GM12891 (cell line): ENCODE measurements around the gene SNAI3.

Experiments
- DNase-seq: peaks from one replicate; pipeline ENCODE4 v3.0.0; 2011; ENCODE audit warnings: low spot score; ENCODE audit not compliant: insufficient read length
- FAIRE-seq: peaks from 2 replicates; lab custom pipeline; 2011; peaks lifted over from hg19 to GRCh38; lab: Jason Lieb, UNC
- PAX5 ChIP-seq: IDR thresholded peaks from 2 replicates; pipeline ENCODE4 v1.6.1; 2011; ENCODE audit warnings: low read length, moderate library complexity, mild to moderate bottlenecking; ENCODE audit not compliant: insufficient read depth, severe bottlenecking
- POLR2A ChIP-seq: IDR thresholded peaks from 2 replicates; pipeline ENCODE4 v1.6.1; 2011; ENCODE audit warnings: low read depth, low read length, control low read depth
- POLR2AphosphoS5 ChIP-seq: IDR thresholded peaks from 2 replicates; pipeline ENCODE4 v1.6.1; 2011; ENCODE audit warnings: low read depth, low read length, control low read depth
- POU2F2 ChIP-seq: IDR thresholded peaks from 2 replicates; pipeline ENCODE4 v1.6.1; 2011; ENCODE audit warnings: low read depth, mild to moderate bottlenecking, control low read depth, low read length, moderate library complexity
- SPI1 ChIP-seq: IDR thresholded peaks from 2 replicates; pipeline ENCODE4 v1.6.1; 2011; ENCODE audit warnings: low read depth, low read length, control low read depth
- TAF1 ChIP-seq: IDR thresholded peaks from 2 replicates; pipeline ENCODE4 v1.6.1; 2011; ENCODE audit warnings: low read depth, low read length, control low read depth

SNAI3 gene

GRCh38 chr16:88694221-88695087 is 8.1 kb upstream of the SNAI3 start:
- no peak for FAIRE-seq
- no peak for DNase-seq
- TF ChIP-seq POU2F2 (no peak), PAX5 (no peak), SPI1 (no peak), POLR2AphosphoS5 (no peak), POLR2A (no peak), TAF1 (no peak)

DNA sequence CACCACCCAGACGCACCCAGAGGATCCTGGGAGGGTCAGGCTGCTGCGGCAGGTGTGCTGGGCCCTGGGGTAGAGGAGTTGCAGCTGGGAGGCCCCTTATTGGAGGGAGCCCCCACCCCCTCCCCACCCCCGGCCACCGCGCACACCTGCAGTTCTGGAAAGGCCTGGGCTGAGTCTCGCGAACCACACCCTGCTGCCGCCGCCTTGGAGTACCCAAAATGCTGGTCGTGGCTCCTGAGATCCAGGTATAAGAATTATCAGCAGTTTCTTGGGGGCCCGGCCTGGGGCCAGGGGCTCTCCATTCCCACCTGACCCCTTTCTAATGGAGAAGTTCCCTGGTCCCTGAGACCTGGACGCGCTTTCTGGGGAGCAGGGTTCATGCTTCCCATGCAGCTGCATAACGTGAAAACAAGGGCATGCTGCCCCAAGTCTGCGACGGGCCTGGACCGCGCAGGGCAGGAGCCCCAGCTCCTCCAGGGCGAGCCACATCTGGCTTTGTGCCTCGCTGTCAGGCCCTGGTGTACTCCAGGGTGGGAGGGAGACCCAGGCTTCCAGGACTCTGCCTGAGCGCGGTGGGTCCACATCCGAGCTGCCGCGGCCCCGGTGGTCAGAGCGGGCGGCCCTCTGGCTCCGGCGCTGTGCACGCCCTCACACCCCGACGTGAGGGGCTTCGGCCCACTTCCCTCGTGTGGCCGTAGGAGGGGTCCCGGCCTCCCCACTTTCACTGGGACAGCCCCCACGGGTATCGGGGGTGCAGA is 7.3 kb upstream of the SNAI3 start:
- DNase-seq (no peak), FAIRE-seq (no peak)
- TF ChIP-seq SPI1, result no peak
- TF ChIP-seq POU2F2, result no peak
- TF ChIP-seq POLR2AphosphoS5, result no peak
- no peak for TF ChIP-seq TAF1

DNA sequence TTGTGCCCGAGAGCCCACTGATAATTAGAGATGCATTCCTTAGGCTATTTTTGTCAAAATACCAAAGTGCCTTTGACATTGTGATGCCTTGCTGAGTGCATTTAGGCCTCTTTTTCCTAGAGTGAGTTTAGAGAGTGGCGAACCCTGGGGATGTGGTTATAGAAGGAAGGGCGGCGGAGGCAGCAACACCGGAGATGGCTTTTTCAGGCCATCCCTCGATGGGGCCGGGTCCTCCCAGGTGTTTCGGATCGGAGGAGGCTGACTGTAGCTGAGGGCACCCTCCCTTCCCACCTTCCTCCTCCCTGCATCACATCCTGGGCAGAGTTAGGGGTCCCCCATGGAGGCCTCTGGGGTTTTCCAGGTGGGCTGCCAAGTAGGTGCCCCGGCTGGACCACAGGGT is 6.6 kb upstream of the SNAI3 start:
- FAIRE-seq (no peak), DNase-seq (no peak)
- no peak for TF ChIP-seq POLR2A
- TF ChIP-seq TAF1, result no peak
- TF ChIP-seq POLR2AphosphoS5, result no peak

DNA sequence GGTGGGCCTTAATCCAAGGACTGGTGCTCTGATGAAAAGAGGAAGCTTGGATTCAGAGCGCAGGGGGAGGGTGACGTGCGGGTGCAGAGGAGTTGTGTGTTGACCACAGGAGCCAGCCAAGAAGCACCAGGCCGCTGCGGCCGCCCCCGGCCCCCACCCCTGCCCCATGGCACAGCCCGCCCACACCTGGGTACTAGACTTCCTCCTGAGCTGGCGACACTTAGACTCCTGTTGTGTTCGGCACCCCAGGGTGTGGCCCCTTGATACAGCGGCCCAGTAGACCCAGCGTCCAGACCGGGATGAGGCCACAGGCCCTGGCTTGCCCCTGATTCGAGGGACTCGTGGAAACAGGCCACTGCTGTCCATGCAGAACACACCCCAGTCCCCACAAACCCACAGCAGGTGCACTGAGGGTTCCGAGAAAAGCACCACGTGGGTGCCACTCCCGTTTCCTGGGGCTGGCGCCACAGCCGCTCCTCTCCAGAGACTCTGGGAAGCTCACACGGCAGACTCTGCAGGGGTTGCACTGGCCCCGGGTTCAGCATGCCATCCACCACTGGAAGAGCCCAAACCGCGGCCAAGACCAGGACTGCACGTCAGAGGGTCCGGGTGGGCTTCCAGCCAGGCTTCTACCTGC is 5.7 kb upstream of the SNAI3 start:
- DNase-seq, result no peak
- peak; percentile 83 for FAIRE-seq
- TF ChIP-seq PAX5, result no peak
- no peak for TF ChIP-seq POLR2A
- no peak for TF ChIP-seq TAF1
- no peak for TF ChIP-seq POLR2AphosphoS5
- TF ChIP-seq SPI1, result no peak
- no peak for TF ChIP-seq POU2F2

DNA sequence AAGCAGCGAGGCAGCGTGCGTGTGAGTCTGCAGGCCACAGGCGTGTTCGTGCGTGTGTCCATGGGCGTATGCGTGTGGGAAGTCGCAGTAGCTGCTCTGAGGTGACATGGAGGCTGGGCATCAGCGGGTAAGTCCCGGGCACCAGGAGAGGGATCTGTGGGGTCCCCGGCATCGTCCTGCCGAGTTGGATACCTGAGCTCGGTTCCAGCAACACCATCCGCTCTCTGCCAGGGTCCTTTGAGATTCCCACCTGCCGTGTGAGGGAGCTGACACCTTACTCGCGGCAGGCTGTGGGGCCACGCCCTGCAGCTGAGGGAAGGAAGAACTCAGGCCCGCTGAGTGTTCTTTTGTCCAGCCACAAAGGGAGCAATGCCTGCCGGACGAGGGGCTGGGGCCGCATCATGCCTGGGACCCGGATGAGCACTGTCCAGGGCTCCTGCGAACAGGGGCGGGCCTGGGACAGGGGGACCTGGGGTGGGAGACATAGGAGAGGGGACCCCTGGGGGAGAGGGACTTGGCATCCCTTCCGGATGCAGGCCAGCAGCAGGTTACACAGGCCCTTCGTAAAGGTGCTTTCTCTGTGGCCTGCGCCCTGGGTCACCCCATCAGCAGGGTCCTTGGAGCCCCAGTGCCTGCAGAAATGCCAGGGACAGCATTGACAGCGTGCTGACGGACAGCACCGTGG is 5.0 kb upstream of the SNAI3 start:
- FAIRE-seq, result peak; percentile 31

DNA sequence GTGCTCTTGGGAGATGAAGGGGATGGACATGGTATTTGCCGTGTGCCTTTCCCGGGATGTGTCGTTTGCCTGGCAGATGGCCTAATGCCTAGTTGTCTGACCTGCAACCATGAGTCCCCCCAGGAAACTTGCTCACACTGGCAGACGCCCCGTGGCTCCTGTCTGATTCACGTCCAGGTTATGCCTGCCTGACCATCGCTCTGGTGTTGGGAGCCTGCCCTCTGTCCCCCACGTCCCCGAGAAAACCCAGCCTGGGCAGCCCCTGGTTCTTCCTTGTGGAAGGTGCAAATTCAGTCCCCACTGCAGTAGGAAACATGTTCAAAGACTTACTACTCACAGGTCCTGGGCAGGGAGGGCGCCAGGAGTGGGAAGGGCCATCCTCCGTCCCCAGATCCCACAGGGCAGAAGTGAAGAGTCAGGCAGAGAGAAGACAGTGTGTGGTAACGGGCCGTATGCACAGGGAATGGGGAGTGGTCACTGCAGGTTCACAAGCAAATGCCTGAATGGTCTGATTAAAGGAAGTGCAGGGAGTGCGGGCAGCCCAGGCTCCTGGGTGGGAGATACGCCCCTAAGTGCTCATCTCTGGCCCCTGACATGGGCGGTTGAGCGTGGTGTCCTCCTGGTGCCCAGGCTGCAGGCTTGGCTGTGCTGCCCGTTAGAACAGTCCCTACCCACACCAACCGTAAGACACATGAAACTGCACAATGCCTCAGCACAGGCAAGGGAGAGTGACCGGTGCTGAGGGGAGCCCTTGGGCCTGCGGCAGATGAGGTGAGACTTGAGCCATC is 4.2 kb upstream of the SNAI3 start:
- TF ChIP-seq POLR2AphosphoS5 (no peak), POU2F2 (no peak), POLR2A (no peak), PAX5 (no peak), TAF1 (no peak), SPI1 (no peak)
- FAIRE-seq, result no peak
- DNase-seq, result no peak

More for the DNA sequence above, 5.0 kb upstream of the SNAI3 start:
- TF ChIP-seq SPI1 (no peak), POLR2AphosphoS5 (no peak), PAX5 (no peak), POU2F2 (no peak), TAF1 (no peak), POLR2A (no peak)
- DNase-seq, result no peak

DNA sequence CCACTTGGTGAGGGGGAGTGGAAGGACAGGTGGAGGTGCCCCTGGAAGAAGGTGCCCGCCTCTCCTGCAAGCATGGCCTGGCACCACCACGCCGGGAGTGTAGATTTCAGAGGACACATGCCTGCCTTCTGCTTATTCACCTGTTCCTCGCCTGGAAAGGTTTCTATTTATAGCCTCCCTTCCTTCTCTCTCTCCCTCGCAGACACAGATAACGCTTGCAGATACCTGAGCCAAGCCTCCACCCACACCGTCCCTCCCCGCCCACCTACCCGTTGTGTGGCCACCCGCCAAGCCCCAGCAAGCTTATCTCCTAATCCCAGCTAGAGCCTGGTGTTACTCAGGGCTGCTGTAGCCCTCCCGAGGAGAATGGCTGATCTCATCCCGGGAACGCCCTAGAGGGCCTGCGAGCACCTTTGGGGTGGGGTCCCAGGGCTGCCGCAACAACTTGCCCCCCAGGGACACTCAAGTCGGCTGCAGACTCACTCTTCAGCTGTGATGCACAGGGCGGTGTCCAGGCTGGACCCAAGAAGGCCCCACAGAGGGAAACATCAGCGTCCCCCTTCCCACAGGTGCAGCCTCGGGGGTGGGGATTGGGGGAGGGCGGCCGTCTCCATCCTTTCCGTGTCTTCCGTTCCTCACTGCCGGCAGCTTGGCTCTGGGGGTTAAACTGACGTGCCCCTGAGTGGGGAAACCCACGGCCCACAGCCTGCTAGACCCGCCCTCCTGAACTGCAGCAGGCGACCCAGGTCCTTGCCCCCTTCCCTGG is 1.9 kb upstream of the SNAI3 start:
- DNase-seq (no peak), FAIRE-seq (no peak)
- TF ChIP-seq POU2F2 (no peak), POLR2A (no peak), TAF1 (no peak), POLR2AphosphoS5 (no peak), SPI1 (no peak), PAX5 (no peak)

DNA sequence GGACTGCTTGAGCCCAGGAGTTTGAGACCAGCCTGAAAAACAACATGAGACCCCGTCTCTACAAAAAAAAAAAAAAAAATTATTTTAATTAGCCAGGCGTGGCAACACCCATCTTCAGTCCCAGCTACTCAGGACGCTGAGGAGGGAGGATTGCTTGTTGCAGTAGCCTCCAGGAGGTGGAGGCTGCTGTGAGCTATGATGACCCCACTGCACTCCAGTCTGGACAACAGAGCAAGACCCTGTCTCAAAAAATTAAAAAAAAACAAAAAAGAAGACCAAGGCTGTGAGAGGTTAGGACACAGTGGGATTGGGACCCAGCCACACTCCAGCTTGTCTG is 1.3 kb upstream of the SNAI3 start:
- DNase-seq, result no peak
- FAIRE-seq, result no peak
- TF ChIP-seq POLR2AphosphoS5 (no peak), PAX5 (no peak), POU2F2 (no peak), SPI1 (no peak), POLR2A (no peak), TAF1 (no peak)

DNA sequence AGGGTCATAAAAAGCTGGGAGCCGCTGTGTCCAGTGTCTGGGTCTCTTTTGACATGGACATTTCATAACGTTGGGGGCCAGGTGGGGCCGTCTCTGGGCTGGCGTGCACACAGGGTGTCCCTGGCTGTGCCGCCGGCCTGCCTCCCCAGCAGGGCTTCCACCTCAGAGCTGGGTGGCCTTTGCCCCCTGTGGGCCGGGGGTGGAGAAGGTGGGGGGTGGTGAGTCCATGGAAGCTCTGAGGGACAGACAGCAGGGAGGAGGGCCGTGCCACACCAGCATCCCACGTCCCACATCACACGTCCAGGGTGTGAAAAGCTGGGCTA is 908 bp upstream of the SNAI3 start:
- DNase-seq, result no peak
- no peak for FAIRE-seq
- TF ChIP-seq POU2F2 (no peak), SPI1 (no peak), TAF1 (no peak), PAX5 (no peak), POLR2AphosphoS5 (no peak)
